Activated CD4-positive, alpha-beta T cell treated with anti-CD3 and anti-CD28 coated beads, Interleukin-2, amount 10 ng/mL, durations not matched to agents 7 days and 5 days (primary cell): ENCODE results near the gene LAMA5. TPM values are rescaled to one million over a fixed set of nuclear protein-coding genes. Genes with fewer than 3 reads are reported as not detected.

Experiments
- CTCF ChIA-PET: fragments of 350-600 bp; sonication (Branson Sonifier 250); formaldehyde crosslinking; loops from one replicate; lab custom pipeline; 2021; ENCODE audit warnings: antibody characterized with exemption; lab: Charles Lee
- POLR2A ChIA-PET: fragments of 350-600 bp; sonication (Branson Sonifier 250); formaldehyde crosslinking; loops from one replicate; lab custom pipeline; 2021; ENCODE audit warnings: antibody characterized with exemption; lab: Charles Lee
- DNase-seq: peaks from one replicate; pipeline ENCODE4 v3.0.0-alpha.2; 2020
- H3K27ac Mint-ChIP-seq: one replicate; pipeline ENCODE4 v1.8.0; 2021; ENCODE audit warnings: mild to moderate bottlenecking, moderate library complexity, mixed read lengths
- H3K27me3 Mint-ChIP-seq: one replicate; pipeline ENCODE4 v1.8.0; 2021; ENCODE audit warnings: mixed read lengths
- H3K36me3 Mint-ChIP-seq: one replicate; pipeline ENCODE4 v1.8.0; 2021; ENCODE audit warnings: low read depth, mixed read lengths
- H3K4me1 Mint-ChIP-seq: one replicate; pipeline ENCODE4 v1.8.0; 2021; ENCODE audit warnings: mixed read lengths
- H3K4me3 Mint-ChIP-seq: one replicate; pipeline ENCODE4 v1.8.0; 2021; ENCODE audit warnings: mild to moderate bottlenecking, moderate library complexity, mixed read lengths
- H3K9me3 Mint-ChIP-seq: one replicate; pipeline ENCODE4 v1.8.0; 2021; ENCODE audit warnings: mixed read lengths
- total RNA-seq, 2 experiments: library from RNA; stranded (reverse); gene quantifications; one replicate each; pipeline ENCODE4 v1.2.3, GENCODE V29; 2021

LAMA5 gene
- total RNA-seq, 2 experiments from 2014 or later: 0.64 to 0.67 TPM

- H3K27ac Mint-ChIP-seq: no peak overlapping the region
- ChIA-PET CTCF (no interaction called here), POLR2A (no interaction called here)
- H3K4me3 Mint-ChIP-seq: no peak overlapping the region
- H3K9me3 Mint-ChIP-seq: peaks cover 11% of the 10 kb centered on the region
- peaks cover 2% of the 10 kb centered on the region for H3K4me1 Mint-ChIP-seq
- H3K27me3 Mint-ChIP-seq: no peaks in the 10 kb centered on the region
- no peak for DNase-seq
- H3K36me3 Mint-ChIP-seq: peaks cover 3% of the 10 kb centered on the region
These were observed 20.0 kb downstream of the LAMA5 start for GRCh38 chr20:62347151-62347404.

- Mint-ChIP-seq H3K4me3 (no peak overlapping the region), H3K9me3 (peaks cover 11% of the 10 kb centered on the region), H3K36me3 (peaks cover 3% of the 10 kb centered on the region), H3K4me1 (peaks cover 2% of the 10 kb centered on the region), H3K27ac (no peak overlapping the region), H3K27me3 (no peaks in the 10 kb centered on the region)
- no peak for DNase-seq
- ChIA-PET CTCF (no interaction called here), POLR2A (no interaction called here)
These were observed 20.5 kb downstream of the LAMA5 start for GRCh38 chr20:62346398-62347150.

DNA sequence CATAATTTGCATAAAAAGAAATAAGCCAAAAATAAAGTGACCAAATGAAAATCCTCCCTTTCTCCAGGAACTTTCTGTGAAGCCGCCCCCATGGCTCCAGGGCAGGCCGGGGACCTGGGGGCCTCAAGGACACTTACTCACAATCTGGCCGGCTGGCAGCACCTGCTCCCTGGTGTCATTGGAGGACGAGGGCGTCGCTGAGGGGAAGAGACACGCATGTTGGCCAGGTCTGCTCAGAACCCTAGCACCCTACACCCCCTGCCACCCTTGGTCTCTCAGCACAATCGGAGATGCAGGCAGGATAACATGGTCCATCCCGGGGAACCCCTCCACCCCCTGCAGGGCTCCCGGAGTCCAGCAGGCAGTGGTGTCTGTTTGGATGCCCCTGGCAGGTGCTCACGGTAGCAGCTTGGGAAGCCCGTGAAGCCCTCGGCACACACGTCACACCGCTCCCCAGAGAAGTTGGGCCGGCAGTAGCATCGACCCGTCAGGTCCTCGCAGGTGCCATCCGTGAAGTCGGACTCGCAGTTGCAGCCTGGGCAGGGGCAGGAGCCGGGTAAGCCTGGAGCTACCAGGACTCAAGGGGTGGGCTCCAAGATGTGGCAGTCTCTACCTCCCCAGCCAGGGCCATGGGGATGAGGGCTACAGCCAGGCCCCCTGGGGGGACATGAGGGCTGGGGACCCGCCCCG, 21.3 kb downstream of the LAMA5 start:
- CTCF ChIA-PET: no interaction called here
- Mint-ChIP-seq H3K9me3 (peaks cover 11% of the 10 kb centered on the region), H3K4me1 (peaks cover 2% of the 10 kb centered on the region), H3K4me3 (no peak overlapping the region), H3K36me3 (peaks cover 3% of the 10 kb centered on the region), H3K27me3 (no peaks in the 10 kb centered on the region), H3K27ac (no peak overlapping the region)
- DNase-seq: no peak
- POLR2A ChIA-PET: no interaction called here

DNA sequence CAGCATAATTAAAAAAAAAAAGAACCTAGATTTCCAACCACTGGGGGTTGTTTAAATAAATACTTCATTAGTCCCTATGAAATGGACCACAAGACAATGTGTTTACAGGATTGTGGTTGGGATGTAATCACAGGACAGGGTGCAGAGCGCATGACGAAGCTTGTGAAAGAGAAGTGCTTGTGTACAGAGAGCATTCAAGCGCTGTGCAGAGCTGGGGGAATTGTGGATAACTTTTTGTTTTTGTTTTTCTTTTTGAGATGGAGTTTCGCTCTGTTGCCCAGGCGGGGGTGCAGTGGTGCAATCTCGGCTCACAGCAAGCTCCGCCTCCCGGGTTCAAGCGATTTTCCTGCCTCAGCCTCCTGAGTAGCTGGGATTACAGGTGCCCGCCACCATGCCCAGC, 22.3 kb downstream of the LAMA5 start:
- H3K4me3 Mint-ChIP-seq: no peak overlapping the region
- H3K27me3 Mint-ChIP-seq: peaks cover 3% of the 10 kb centered on the region
- no peak for DNase-seq
- H3K36me3 Mint-ChIP-seq: peaks cover 3% of the 10 kb centered on the region
- POLR2A ChIA-PET: no interaction called here
- H3K4me1 Mint-ChIP-seq: peaks cover 2% of the 10 kb centered on the region
- CTCF ChIA-PET: no interaction called here
- H3K9me3 Mint-ChIP-seq: peaks cover 11% of the 10 kb centered on the region
- no peak overlapping the region for H3K27ac Mint-ChIP-seq

- POLR2A ChIA-PET: no interaction called here
- Mint-ChIP-seq H3K27me3 (peaks cover 8% of the 10 kb centered on the region), H3K36me3 (peaks cover 3% of the 10 kb centered on the region), H3K27ac (no peak overlapping the region), H3K4me1 (no peaks in the 10 kb centered on the region), H3K9me3 (peaks cover 8% of the 10 kb centered on the region), H3K4me3 (no peak overlapping the region)
- CTCF ChIA-PET: interaction anchor here (0.6 kb wide), 1 partner anchor 38 kb away, joined by 4 read pairs; no protein-coding TSS in a partner anchor
- DNase-seq: no peak
These were observed 23.0 kb downstream of the LAMA5 start for GRCh38 chr20:62344092-62344491.

DNA sequence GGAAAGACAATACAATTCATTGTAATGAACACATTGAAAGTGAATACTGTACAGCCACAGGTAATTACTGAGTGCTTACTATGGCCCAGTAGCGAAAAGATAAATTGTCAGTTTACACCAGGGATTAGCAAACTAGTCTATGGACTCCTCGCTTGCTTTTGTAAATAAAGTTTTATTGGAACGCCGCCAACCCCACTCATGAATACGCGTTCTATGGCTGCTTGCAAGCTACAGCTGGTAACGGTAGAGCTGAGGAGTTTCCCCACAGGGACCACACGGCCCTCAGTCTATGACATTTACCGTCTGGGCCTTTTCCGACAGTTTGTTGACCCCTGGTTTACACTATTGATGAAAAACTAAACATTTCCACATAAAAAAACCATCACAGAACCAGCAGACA, 24.2 kb downstream of the LAMA5 start:
- Mint-ChIP-seq H3K27me3 (peaks cover 8% of the 10 kb centered on the region), H3K9me3 (peaks cover 1% of the 10 kb centered on the region), H3K27ac (no peak overlapping the region), H3K4me1 (no peaks in the 10 kb centered on the region), H3K36me3 (no peaks in the 10 kb centered on the region), H3K4me3 (no peak overlapping the region)
- CTCF ChIA-PET: no interaction called here
- DNase-seq: no peak
- POLR2A ChIA-PET: no interaction called here

DNA sequence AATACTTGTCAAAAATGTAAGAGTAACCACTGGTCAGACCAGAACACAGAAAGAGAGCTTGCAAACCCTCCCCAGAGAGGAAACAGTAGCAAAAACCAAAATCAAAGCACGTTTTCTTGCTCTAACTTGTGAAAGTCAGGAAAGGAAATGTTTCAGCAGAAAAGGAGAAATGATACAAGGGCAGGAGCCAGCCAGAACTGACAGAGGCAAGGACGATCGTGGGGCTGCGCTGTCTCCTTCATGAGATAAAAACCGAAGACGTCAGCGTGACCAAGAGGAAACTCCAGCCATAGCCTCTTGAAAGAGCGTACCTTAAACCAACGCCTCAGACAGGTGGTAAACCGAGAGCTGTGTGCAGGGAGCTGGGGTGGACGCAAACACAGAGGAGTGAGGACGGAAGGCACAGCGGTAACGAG, 27.5 kb downstream of the LAMA5 start:
- Mint-ChIP-seq H3K27ac (no peak overlapping the region), H3K4me1 (no peaks in the 10 kb centered on the region)

GRCh38 chr20:62338294-62338620, 28.9 kb downstream of the LAMA5 start:
- peaks cover 8% of the 10 kb centered on the region for H3K27me3 Mint-ChIP-seq
- H3K4me3 Mint-ChIP-seq: no peak overlapping the region
- no peak for DNase-seq
- H3K9me3 Mint-ChIP-seq: no peaks in the 10 kb centered on the region
- H3K36me3 Mint-ChIP-seq: no peaks in the 10 kb centered on the region
- no peaks in the 10 kb centered on the region for H3K4me1 Mint-ChIP-seq
- no peak overlapping the region for H3K27ac Mint-ChIP-seq
- CTCF ChIA-PET: interaction anchor here (1.2 kb wide), 1 partner anchor 12 kb away, joined by 6 read pairs; no protein-coding TSS in a partner anchor
- POLR2A ChIA-PET: no interaction called here

More for the DNA sequence above, 27.5 kb downstream of the LAMA5 start:
- no peak for DNase-seq
- Mint-ChIP-seq H3K27me3 (peaks cover 8% of the 10 kb centered on the region), H3K4me3 (no peak overlapping the region), H3K36me3 (no peaks in the 10 kb centered on the region), H3K9me3 (no peaks in the 10 kb centered on the region)
- ChIA-PET CTCF (interaction anchor here (1.2 kb wide), 1 partner anchor 52 kb away, joined by 4 read pairs; no protein-coding TSS in a partner anchor), POLR2A (no interaction called here)

DNA sequence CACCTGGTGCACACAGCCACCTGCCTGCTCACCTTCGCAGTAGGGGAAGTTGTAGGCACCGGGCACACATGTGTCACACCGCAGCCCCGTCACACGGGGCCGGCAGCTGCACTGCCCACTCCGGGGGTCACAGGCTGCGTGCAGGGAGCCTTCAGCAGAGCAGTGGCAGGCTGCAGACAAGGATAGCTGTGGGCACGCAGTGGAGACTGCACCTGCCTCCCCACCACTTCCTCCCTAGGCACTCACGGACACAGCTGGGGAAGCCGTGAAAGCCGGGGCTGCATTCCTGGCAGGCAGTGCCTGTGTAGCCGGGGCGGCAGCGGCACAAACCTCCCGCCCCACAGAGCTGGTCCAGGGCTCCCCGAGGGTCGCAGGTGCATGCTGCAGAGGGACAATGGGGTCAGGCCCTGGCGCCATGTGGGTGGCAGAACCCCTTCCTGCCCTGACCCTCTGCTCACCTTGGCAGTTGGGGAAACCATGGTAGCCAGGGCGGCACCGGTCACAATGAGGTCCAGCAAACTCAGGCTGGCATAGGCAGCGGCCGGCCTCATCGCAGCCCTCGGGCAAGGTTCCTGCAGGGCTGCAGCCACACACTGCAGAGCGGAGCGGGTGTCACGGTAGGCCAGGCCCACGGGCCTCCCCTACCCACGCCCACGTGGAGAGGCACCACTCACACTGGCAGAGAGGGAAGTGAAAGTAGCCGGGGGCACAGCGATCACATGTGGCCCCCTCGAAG, 29.4 kb downstream of the LAMA5 start:
- Mint-ChIP-seq H3K9me3 (no peaks in the 10 kb centered on the region), H3K36me3 (no peaks in the 10 kb centered on the region), H3K27me3 (peaks cover 8% of the 10 kb centered on the region), H3K27ac (no peak overlapping the region), H3K4me3 (no peak overlapping the region), H3K4me1 (no peaks in the 10 kb centered on the region)
- DNase-seq: no peak
- CTCF ChIA-PET: no interaction called here
- POLR2A ChIA-PET: no interaction called here

- Mint-ChIP-seq H3K9me3 (no peaks in the 10 kb centered on the region), H3K4me1 (no peaks in the 10 kb centered on the region), H3K27ac (no peak overlapping the region), H3K27me3 (peaks cover 8% of the 10 kb centered on the region), H3K36me3 (no peaks in the 10 kb centered on the region), H3K4me3 (no peak overlapping the region)
- no peak for DNase-seq
- POLR2A ChIA-PET: no interaction called here
- CTCF ChIA-PET: no interaction called here
These were observed 30.1 kb downstream of the LAMA5 start for GRCh38 chr20:62336775-62337557.

DNA sequence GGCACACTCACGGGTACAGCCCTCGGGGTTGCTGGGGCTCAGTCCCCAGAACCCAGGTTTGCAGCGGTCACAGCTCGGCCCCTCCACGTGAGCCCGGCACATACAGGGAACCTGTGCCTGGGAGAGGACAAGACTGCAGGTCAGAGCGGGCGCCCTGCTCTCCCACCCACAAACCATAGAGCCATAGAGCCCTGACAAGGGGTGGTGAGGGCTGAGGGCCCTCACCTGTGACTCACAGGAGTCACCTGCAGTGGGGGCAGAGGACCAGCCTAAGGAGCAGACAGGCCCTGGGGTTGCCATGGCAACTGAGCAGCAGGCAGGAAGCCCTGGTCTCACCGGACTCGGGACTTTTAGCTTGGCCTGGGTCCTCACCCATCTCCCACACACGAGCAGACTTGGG, 30.8 kb downstream of the LAMA5 start:
- peaks cover 8% of the 10 kb centered on the region for H3K27me3 Mint-ChIP-seq
- no peaks in the 10 kb centered on the region for H3K9me3 Mint-ChIP-seq
- POLR2A ChIA-PET: no interaction called here
- H3K36me3 Mint-ChIP-seq: no peaks in the 10 kb centered on the region
- CTCF ChIA-PET: no interaction called here
- no peaks in the 10 kb centered on the region for H3K4me1 Mint-ChIP-seq
- no peak overlapping the region for H3K4me3 Mint-ChIP-seq
- DNase-seq: no peak
- no peak overlapping the region for H3K27ac Mint-ChIP-seq

DNA sequence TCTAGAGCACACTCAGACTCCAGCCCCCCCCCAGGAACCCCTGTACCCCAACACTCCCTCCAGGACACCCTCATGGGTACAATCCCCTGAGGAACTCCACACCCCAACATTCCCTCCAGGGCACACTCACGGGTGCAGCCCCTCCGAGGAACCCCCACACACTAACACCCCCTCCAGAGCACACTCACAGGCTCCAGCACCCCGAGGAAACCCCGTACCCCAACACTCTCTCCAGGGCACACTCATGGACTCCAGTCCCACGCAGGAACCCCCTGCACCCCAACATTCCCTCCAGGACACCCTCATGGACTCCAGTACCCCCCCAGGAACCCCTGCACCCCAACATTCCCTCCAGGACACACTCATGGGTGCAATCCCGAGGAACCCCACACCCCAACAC, 31.6 kb downstream of the LAMA5 start:
- CTCF ChIA-PET: no interaction called here
- POLR2A ChIA-PET: no interaction called here
- no peak overlapping the region for H3K27ac Mint-ChIP-seq

DNA sequence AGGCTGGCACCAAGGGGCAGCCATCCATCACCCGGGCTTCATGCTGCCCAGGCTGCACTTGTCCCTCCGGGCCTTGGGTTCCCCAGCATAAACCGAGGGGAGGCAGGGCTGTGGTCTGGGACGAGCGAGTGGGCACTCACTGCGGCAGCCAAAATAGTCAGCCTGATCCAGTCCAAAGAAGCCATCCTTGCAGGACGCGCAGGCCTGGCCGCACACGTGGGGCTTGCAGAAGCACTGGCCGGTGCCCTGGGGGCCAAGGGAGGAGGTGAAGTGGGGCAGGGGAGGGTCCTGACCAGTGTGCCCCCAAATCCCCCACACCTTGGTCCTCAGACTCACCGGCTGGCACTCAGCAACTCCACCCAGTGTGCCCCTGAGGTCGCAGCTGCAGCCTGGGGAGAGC, 32.2 kb downstream of the LAMA5 start:
- no peak for DNase-seq
- Mint-ChIP-seq H3K4me3 (no peak overlapping the region), H3K27ac (no peak overlapping the region), H3K36me3 (no peaks in the 10 kb centered on the region), H3K4me1 (no peaks in the 10 kb centered on the region), H3K9me3 (no peaks in the 10 kb centered on the region), H3K27me3 (peaks cover 6% of the 10 kb centered on the region)
- CTCF ChIA-PET: no interaction called here
- POLR2A ChIA-PET: no interaction called here

More for the DNA sequence above, 31.6 kb downstream of the LAMA5 start:
- H3K27me3 Mint-ChIP-seq: peaks cover 8% of the 10 kb centered on the region
- no peak for DNase-seq
- H3K4me1 Mint-ChIP-seq: no peaks in the 10 kb centered on the region
- no peaks in the 10 kb centered on the region for H3K36me3 Mint-ChIP-seq
- no peaks in the 10 kb centered on the region for H3K9me3 Mint-ChIP-seq
- no peak overlapping the region for H3K4me3 Mint-ChIP-seq
